Posterior cingulate gyrus (tissue), 11 donors: ENCODE results near the gene KIDINS220.

Experiments used
- DNase-seq, 10 donors: peaks; one replicate each; pipeline versions ENCODE4 v3.0.0 to v3.0.0-alpha.2; 2020 to 2021; ENCODE audit warnings: mixed read lengths in 3 of 10
- intact Hi-C: fragments of 100-400 bp; cut with DNase I; formaldehyde crosslinking; loops from one replicate; pipeline ENCODE4 v1.15.1; 2023

KIDINS220 gene

DNA sequence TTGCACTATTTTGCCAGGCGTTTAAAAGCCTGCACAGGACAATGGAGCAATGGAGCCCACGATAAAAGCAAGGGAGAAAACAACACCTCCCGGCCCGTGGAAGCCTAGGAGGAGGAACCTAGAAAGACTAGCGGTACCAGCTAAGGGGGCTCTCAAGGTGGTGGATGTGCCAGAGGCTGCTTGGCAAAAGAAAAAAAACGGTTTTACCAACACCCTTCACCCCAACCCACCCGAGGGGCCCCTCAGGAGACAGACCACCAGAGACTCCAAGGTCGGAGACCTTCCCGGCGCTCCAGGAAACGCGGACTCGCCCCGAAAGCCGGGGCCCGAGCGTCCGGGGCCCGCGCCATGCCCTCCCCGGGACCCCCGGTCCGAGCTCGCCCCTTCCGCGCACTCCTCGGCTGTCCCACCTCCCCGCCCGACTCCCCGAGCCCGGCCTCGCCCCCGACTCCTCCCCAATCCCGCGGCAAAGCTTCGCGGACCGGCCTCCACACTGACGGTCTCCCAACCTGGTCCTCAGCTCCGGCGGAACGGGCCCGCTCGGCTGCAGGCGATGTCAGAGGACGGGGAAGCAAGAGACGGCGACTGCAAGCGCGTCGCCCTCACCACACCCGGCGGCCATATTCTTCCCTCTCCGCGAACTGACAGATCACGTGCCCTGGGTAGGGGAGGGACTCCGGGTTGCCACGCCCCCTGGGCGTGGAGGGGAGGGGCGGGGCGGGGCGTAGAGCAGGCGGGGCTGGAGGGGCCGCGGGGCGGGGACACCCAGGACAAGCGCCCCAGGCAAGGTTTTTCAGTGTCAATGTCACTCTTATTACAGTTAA lies at the start of gene KIDINS220:
TSS of gene KIDINS220 (minus strand) at position 643 of the 824 bp plus-strand sequence. CDS start 10,520 bp downstream, outside the sequence.
- intact Hi-C loops = loop anchor here (5.0 kb wide), 1 partner anchor 165 kb away; the partner anchor contains the start of gene MBOAT2
- DNase-seq = peak; percentile 75 to 98 (median 90)

DNA sequence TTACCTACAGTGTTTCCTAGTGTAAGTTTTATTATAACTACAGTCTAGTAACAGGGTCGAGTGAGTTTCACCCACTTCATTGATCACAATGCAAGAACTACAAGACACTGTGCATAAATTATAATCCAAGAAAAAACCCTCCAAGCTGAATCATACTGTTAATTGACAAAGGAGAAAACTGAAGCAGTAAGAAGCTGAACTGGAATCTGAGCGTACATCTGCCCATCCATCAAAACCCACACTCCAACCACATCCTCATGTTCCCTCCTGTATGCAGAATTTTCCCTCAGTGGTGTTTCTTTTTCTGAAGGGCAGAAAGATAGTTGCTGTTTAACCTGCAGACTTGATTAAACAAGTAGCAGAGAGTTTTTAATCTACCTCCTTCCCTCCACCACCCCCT lies 49.5 kb upstream of the KIDINS220 start:
- DNase-seq = no peak
- intact Hi-C loops = no loop called here

DNA sequence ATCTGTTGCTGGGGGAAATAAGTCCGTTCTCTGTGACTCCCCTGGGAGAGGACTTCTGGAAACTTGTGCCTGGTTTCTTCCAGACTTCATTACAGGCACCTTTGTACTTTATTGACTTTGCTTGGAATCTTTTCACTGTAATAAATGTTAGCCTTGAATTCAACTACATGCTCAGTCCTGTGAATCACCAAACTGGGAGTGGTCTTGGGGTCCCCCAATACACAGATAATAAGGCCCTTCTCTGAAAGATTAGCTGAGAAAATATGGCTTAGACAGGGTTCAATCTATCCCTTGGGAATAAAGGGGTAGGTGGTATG lies 48.7 kb upstream of the KIDINS220 start:
- intact Hi-C loops = no loop called here
- no peak for DNase-seq

DNA sequence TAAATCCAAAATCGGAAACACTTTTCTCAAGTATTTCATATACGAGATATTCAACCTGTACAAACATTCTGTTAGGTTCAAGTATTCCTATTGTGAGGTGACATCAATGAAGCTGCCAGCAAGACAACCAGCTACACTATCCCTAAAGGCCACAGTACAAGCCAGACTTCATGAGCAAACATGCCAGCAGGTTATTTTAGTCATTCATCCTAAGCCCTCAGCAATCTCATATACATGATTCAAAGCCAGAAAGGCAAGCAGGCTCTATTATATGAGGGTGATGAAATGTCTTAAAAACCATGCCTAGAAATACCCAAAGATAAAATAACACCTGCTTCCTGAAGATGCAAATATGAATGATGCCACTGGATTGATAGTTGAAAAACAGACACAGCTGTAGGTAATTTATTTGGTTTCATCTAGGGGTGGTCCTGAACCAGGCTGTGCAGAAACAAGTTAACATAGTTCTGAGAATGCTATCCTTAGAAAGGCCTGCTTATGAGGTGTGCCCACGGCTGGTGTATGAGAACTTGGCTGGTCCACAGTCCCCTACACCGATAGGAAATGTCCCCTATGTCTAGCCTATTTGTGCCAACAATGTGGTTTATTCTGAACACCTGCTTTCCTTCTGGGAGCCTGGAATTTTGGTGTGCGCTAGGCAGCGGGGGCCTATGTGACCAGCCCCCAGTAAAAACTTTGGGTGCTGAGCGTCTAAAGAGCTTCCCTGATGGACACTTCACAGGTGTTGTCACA lies 48.2 kb upstream of the KIDINS220 start:
- no peak for DNase-seq
- intact Hi-C loops = no loop called here

DNA sequence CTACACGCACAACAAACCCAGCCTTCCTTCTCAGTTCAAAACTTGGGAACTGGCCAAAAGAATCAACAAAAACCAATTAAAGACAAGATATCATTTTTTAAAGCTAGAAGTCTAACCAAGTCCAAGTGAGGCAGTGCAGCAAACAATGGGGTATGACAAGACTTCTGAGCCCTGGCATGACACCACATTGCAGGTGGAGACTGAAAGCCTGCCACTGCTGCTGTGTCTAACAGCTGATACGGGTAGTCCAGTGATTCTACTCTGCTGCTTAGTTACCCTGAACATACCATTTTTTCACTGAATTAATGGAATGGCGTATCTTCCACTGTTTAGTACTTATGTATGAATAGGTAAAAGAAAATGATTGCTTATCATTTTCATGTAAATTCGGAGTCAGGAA lies 47.4 kb upstream of the KIDINS220 start:
- intact Hi-C loops = no loop called here
- DNase-seq = no peak

DNA sequence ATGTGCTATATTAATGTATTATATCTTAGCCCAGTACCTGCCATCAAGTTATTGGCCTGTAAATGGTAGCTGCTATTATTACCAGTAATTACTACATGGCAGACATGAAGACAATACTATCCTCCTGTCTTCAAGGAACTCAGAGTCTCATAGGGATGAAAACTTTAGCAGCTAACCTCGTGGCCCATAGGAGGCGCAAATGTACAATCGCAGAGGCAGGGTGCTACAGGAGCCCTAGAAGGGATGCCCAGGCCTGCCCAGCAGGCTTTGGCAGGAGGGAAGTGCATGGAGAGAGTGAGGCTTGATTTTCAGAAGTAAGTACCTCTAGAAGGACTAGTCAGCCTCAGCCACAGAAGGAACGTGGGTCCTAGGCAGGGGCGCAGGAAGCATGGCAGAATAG lies 44.7 kb upstream of the KIDINS220 start:
- intact Hi-C loops = no loop called here
- peak in 2 of 10 donors; percentile 29 to 36 for DNase-seq

DNA sequence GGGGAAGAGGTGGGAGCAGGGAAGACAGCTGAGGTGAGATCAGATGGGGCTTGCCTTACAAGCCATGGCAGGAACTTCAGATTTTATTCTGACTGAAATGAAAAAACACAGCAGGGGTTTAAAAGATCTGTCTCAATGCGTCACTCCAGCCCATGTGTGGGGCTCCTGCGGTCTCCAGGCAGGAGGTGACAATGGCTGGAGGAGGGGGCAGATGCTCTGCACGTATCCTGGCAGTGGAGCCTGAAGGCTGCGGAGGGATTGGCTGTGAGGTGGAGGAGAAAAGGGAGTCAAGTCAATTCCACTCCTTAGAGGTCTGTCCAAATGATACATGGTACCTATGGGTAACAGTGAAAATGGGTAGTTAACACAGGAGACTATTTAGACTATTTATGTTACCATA lies 40.5 kb upstream of the KIDINS220 start:
- intact Hi-C loops = loop anchor here (10.0 kb wide), 1 partner anchor 117 kb away; no protein-coding TSS in a partner anchor

DNA sequence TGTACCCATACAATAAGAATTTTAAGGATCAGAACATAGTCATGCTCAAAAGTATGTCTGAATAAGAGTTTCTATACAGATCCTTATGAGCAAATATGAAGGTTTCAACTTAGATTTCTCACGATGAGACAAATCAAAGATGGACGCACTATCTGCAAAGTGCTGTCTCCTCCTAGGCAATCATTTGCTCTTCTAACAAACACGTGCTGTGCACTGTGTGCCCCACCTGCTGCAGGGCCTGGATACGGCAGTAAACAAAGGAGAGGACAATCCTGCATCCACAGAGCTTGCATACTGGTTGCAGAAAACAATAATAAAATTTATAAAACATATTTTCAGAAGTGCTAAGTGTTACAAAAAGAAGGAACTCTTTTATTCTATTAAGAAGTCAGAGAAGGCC lies 39.9 kb upstream of the KIDINS220 start:
- DNase-seq = no peak
- intact Hi-C loops = loop anchor here (10.0 kb wide), 1 partner anchor 117 kb away; no protein-coding TSS in a partner anchor

More for the DNA sequence above, 40.5 kb upstream of the KIDINS220 start:
- no peak for DNase-seq

DNA sequence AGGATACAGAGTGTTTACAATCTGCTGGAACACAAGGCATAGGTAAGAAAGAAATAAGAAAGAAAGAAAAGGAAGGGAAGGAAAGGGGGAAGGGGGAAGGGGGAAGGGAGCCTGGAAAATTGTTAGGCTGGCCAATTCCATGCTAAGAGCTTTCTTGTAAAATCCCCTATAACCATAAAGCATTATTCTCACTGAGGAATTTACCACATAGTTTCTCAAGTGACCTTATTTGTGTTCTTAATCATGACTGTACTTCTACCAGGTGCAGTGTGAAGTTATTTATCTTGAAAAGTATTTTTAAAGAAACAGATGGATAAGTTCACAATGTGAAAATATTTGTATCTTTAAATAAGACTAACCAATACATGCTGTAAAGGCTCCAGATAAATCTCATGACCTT lies 39.2 kb upstream of the KIDINS220 start:
- no peak for DNase-seq
- intact Hi-C loops = loop anchor here (10.0 kb wide), 1 partner anchor 118 kb away; no protein-coding TSS in a partner anchor

DNA sequence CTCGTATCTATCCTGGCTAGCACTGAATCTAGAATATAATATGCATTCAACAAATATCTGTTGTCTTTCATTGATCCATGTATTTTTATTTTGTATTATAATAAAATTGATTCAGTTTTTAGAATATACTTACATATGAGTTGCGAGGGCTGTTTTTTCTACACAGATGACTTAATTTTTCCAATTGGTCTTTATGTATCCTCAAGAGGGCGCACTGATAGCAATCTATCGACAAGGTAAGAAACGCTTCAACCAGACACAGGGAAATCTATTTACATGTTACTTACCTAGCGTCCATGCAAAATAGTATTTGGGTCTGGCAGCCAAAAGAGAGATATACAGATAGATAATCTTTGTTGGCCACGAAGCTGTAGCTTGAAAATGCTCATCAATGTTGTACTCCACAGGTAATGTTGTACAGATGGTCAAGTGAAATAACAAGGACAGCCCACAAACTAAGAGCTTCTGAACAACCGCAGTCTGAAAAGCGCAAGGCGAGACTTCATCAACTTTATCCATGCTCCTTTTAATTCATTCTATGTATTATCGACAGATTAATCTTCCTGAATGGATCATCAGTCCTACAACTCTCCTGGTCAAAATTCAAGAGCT lies 35.5 kb upstream of the KIDINS220 start:
- DNase-seq = no peak
- intact Hi-C loops = loop anchor here (1.0 to 10.0 kb wide), 3 partner anchors 122 to 266 kb away; no protein-coding TSS in a partner anchor

DNA sequence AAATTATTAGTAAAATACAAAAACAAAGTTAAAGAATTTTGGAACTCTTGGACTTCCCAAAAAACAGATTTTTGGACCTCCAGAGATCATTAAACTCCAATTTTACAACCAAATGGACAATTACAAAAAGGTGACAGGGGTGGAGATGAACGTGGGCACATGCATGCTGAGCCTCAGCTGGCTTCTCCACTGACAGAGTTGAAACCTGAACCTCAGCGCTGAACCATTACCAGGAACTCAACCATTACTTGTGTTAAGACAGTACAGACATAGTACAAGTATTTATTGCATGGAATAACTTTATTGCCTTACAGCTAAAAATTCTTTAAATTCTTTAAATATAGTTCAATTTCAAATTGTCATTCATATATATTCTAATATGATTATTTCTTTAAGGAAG lies 33.0 kb upstream of the KIDINS220 start:
- intact Hi-C loops = loop anchor here (5.0 to 10.0 kb wide), 2 partner anchors 124 to 227 kb away; no protein-coding TSS in a partner anchor
- DNase-seq = no peak

DNA sequence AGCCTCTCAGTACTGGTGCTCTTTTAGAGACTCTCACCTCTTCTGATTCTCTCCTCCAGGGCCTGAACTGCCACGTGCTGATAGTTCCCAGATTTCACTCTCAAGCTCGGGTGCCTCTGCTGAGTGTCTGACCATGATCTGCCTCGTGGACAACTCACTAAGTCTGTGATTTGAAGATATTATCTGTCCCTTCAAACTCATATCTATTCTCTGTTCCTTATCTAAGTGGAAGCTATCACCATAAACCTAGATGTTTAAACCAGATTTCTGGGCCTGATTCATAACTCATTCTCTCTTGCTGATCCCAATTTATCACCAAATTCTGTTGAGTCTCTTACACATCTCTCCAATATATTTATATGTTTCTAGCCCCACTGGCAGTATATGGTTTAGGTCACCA lies 29.9 kb upstream of the KIDINS220 start:
- intact Hi-C loops = loop anchor here (10.0 kb wide), 1 partner anchor 807 kb away; no protein-coding TSS in a partner anchor
- DNase-seq = no peak

DNA sequence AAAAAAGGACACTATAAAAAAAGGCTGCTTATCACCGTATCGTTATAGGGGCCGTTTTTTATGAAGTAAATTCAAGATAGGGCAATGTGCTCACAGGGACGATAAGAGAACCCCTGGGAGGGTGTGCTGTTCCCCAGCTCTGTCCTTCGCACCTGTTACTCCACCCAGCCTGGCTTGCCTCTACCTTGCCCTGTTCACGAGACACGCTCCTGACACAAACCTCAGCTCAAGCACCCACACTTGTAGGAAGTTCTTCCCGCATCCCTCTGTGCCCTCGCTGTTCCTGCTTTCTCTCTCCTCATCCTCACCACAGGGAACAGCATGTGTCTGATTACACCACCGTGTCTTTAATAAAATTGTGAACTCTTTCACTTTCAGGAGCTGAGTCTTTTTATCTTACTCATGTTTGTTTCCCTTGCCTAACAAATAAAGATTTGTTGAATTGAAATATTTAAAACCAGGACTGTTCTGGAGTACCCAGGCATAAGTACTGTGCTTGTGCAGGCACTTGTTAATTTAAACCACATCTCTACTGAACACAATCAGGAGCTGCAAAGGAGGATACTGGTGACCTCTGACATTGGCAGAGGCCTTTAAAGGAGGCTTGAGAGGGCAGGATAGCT lies 26.0 kb upstream of the KIDINS220 start:
- DNase-seq = no peak
- intact Hi-C loops = loop anchor here (10.0 kb wide), 1 partner anchor 811 kb away; no protein-coding TSS in a partner anchor

DNA sequence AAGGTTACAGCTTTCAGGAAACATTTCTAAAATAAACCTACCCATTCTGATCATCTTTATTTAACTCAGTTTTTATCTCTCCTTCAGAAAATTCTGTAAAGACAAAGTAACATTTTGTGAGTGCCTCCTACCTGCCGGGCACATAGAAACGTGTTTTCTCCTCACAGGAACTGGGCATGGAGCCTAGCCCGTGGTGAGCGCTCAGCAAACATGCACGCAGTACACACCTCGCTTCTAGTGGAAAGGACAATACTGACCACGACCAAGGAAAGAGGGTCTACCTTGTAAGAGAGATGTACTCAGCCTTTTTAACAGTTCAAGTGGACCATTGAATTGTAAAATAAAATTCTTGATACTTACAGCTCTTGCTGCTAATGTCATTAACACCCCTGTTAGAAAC lies 24.8 kb upstream of the KIDINS220 start:
- intact Hi-C loops = loop anchor here (10.0 kb wide), 1 partner anchor 813 kb away; no protein-coding TSS in a partner anchor

DNA sequence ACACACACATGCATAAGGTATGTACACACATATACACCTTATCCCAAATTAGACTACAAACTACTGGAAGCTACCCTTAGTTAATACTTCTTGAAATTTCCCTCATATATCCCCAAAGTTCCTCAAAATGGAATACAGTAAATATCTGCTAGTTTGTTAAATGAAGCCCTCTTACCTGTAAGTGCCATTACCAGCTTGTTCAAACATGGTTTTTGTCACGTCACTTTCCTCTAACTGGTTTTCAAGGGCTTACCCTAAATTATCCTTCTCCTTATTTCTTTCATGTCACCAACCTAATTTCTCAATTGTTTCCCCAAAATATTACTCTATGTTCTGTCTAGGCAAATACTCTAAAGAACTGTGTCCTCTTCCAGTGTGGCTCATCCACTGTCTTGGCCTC lies 24.4 kb upstream of the KIDINS220 start:
- intact Hi-C loops = loop anchor here (10.0 kb wide), 1 partner anchor 813 kb away; no protein-coding TSS in a partner anchor
- DNase-seq = no peak

More for the DNA sequence above, 24.8 kb upstream of the KIDINS220 start:
- no peak for DNase-seq

DNA sequence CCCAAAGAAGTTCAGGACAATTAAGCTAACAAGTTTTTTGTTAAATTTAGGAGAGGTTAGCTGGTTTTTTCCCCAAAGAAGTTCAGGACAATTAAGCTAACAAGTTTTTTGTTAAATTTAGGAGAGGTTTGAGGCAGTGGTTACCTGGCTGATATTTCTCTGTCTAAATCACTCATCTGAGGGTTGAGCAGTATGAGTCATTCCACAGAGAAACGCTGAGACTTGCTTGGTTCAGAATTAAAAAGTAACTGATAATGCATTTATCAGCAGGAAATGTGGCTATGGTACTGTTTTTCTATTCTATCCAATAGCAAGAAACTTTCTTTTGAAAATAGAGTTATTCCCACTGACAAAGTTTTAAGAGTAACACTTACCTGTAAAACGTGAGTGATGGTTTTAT lies 22.8 kb upstream of the KIDINS220 start:
- DNase-seq = no peak
- intact Hi-C loops = loop anchor here (10.0 kb wide), 1 partner anchor 815 kb away; no protein-coding TSS in a partner anchor

DNA sequence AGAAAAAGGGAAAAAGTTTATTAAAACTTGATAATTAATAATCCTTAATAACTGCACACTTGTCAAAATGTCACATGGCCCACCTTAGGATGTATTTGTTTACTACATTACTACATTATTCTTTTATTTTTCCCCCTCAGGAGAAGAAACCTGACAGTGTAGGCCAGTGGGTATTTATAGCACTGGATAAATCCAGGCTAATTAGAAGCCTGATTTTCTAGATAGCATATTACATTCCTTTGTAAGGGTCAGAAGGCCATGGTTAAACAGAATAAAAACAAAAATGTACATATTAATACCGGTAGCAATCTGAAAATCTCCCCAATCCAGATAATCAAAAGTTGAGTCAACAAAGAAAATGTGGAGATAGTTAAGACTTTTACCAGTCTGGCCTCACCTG lies 21.5 kb upstream of the KIDINS220 start:
- no peak for DNase-seq
- intact Hi-C loops = no loop called here

DNA sequence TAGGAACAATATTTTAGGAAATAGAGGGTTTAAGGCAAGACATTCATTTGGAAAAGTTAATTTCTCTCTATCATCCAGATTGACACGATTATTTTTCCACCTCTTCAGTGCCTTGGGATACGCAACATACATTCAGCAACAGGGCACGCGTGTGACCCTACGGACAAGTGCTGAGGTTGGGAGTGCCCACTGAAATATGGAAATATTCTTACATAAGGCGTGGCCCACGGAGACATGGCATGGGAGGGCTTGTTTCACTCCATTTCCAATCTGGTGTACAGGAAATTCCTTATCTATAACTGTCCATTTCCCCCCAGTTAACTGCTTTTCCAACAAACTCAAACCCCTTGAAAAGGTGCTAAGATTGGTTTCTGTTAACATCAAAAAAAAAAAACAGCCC lies 20.9 kb upstream of the KIDINS220 start:
- DNase-seq = no peak
- intact Hi-C loops = no loop called here

DNA sequence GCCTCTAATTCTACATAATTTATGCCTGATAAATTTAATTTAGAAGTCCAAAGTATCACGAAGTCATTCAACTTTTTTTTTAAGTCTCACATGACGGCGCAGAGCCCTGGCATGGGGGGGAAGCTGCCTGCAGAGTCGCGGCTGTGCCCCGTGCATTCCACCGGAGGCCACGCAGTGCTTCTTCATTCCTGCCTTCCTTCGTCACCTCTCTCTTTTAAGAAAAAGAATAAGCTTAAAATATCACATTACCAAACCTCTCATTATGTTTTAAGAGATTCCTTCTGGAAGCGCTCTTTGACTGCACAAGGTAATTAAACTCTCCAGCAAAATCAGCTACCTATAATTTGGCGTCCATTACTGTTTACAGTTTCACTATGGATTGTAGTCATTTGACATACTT lies 20.3 kb upstream of the KIDINS220 start:
- DNase-seq = peak in 1 of 10 donors; percentile 82
- intact Hi-C loops = no loop called here

DNA sequence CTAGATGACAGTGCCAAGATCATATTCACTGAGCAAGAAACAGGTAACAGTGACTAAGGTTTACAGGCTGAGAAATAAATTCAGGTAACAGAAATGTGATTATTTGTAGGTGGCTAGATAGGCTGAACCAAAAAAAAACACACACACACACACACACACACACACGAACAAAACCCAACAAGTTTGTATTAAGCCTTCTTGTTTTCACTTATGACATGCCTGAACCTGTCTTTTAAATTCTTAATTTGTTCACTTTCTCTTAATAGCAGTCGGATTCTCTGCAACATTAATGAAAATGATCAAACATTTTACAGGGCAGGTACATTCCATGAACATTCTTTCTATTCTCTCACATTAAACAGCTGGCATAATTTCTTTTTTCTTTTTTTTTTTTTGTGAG lies 18.8 kb upstream of the KIDINS220 start:
- intact Hi-C loops = no loop called here
- DNase-seq = no peak
